ENCODE measurements around the gene METTL3.

METTL3 gene

DNA sequence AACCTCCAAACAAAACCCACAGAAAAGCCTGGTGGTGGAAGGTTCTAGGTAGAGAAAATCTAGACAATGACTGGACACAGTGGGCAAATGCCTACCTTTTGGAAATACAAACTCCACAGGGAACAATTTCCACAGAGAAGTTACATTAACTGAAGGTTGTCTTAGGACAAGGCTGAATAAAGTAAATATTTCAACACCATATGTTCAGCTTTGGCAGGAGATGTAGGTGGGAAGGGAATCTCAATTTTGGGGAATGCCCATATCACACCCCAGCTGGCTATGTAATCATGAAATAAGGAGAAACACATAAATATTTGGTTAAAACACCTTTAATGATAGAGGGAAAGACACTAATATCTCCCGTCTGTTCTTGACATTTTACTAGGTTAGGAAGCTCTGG is 9.6 kb upstream of the METTL3 start:
- H3K4me3 ChIP-seq, result no peak overlapping the region
- peaks cover 3% of the 10 kb centered on the region; the same call in 1 of the 2 replicates for H3K4me1 ChIP-seq
- DNase-seq (ENCODE audit: low spot score in 2 of 2), result no peak
- H3K27me3 ChIP-seq (ENCODE audit: low read depth), result no peaks in the 10 kb centered on the region
- H3K36me3 ChIP-seq (replicated peaks), result peaks cover 14% of the 10 kb centered on the region
- no peaks in the 10 kb centered on the region for H3K9me3 ChIP-seq
- in situ Hi-C loops (cut with MboI; ENCODE audit: low sequenced_read_pairs), result no loop called here

DNA sequence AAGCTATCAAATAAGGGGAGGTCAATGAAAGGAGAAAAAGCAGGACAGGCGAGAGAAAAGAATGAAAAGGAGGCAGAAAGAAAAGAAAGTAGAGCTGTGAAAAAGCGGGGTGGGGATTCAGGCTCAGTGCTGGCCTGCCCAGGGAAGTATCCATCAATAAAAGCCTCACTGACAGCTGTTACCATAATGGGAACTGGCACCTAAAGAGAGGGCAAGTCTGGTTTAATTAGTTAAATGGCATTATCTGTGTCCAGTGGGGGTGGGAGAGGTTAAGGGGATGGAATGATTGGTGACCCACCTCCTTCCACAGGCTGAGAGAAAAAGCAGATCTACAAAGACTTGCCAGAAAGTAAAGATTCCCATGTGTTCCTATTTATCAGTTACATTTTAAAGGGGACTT is 7.6 kb upstream of the METTL3 start:
- DNase-seq (ENCODE audit: low spot score in 2 of 2), result no peak
- H3K4me3 ChIP-seq, result no peak overlapping the region
- H3K27me3 ChIP-seq (ENCODE audit: low read depth), result no peaks in the 10 kb centered on the region
- peaks cover 2% of the 10 kb centered on the region; the same call in 1 of the 2 replicates for H3K4me1 ChIP-seq
- in situ Hi-C loops (cut with MboI; ENCODE audit: low sequenced_read_pairs), result no loop called here
- peaks cover 5% of the 10 kb centered on the region; the same call in 1 of the 2 replicates for H3K36me3 ChIP-seq (replicated peaks)
- H3K9me3 ChIP-seq, result no peaks in the 10 kb centered on the region

DNA sequence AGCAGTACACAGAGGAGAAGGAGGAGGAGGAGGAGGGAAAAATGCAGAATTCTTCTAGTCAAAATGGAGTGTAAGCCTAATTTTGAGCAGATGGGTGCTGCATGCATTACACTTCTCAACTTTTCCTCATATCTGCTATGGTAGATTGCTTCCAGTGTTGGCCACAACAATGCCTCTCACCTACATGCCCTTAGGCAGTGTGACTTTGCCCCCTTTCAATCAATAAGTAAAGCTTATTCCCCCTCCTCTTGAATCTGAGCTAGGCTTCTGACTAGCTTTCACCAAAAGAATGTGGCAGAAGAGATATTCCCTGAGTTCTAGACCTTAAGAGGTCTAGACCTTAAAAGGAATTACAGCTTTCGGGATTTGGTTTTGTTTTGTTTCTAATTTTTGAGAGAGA is 3.2 kb upstream of the METTL3 start:
- Histone ChIP-seq H3K36me3 (replicated peaks) (no peaks in the 10 kb centered on the region; the same call in 1 of the 2 replicates), H3K4me1 (peaks cover 18% of the 10 kb centered on the region), H3K9me3 (no peaks in the 10 kb centered on the region), H3K4me3 (no peak overlapping the region), H3K27me3 (ENCODE audit: low read depth) (no peaks in the 10 kb centered on the region)
- in situ Hi-C loops (cut with MboI; ENCODE audit: low sequenced_read_pairs), result loop anchor here (5.0 kb wide), 1 partner anchor 38 kb away; no protein-coding TSS in a partner anchor
- no peak for DNase-seq (ENCODE audit: low spot score in 2 of 2)

DNA sequence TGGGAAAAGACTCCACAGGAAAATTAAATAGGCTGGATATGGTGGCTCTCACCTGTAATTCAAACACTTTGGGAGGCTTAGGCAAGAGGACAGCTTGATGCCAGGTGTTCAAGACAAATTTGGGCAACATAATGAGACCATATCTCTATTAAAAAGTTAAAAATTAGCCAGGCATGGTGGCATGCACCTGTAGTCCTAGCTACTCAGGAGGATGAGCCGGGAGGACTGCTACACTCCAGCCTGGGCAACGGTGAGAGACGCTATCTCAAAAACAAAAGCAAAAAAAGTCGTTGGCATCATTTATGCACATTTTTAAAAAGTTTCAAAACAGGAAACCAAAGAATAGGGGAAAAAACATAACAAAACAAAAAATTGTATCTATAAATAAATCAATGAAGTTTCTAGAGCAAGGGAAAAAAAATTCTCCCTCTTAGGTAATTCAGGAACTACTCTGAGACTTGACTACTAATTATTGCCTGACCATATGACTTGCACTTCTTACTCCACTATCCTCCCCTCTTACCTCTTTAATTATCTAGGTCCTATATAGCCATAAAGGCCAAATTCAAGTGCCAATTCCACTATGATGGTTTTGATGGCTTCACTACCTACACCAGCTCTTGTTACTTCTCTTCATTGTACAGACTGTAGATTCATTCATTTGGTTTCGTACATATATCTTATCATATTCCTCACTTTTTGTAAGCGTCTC is 1.6 kb downstream of the METTL3 start:
- in situ Hi-C loops (cut with MboI; ENCODE audit: low sequenced_read_pairs), result loop anchor here (5.0 kb wide), 1 partner anchor 43 kb away; no protein-coding TSS in a partner anchor
- Histone ChIP-seq H3K27me3 (ENCODE audit: low read depth) (no peaks in the 10 kb centered on the region), H3K36me3 (replicated peaks) (peaks cover 16% of the 10 kb centered on the region), H3K9me3 (no peaks in the 10 kb centered on the region), H3K4me3 (peak overlapping the region; percentile 86), H3K4me1 (peaks cover 18% of the 10 kb centered on the region)
- DNase-seq (ENCODE audit: low spot score in 2 of 2), result no peak

DNA sequence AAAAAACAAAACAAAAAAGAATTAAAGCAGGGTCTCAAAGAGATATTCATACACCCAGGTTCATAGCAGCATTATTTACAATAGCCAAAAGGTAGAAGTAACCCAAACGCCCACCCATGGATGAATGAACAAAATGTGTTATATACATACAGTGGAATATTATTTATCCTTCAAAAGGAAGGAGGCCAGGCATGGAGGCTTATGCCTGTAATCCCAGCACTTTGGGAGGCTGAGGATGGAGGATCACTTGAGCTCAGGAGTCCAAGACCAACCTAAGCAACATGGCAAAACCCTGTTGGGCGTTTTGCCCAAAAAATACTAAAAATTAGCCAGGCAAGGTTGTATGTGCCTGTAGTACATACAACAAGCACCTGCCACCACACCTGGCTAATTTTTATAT is 4.6 kb downstream of the METTL3 start:
- Histone ChIP-seq H3K4me1 (peaks cover 10% of the 10 kb centered on the region), H3K27me3 (ENCODE audit: low read depth) (no peaks in the 10 kb centered on the region), H3K9me3 (no peaks in the 10 kb centered on the region), H3K36me3 (replicated peaks) (peaks cover 38% of the 10 kb centered on the region), H3K4me3 (no peak overlapping the region)
- in situ Hi-C loops (cut with MboI; ENCODE audit: low sequenced_read_pairs), result no loop called here
- no peak for DNase-seq (ENCODE audit: low spot score in 2 of 2)

DNA sequence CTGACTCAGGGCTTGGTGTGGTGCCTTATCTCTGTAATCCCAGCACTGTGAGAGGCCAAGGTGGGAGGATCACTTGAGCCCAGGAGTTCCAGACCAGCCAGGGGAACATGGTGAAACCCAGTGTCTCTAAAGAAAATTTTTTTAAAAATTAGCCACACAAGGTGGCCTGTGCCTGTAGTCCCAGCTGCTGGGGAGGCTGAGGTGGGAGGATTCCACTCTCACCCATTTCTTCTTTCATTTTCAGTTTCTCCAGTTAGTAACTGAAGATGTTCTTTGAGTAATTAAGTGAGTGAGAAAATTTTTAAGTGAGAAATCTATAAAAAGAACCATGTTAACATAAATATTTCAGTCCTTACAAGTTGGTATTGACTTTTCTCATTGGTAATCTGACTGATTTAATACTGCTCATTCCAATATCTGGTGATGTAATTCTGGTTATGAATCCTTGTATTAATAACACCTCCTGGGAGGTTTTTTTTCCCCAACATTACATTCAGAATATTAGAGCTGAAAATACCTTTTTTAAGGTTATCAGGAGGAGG is 6.1 kb downstream of the METTL3 start:
- in situ Hi-C loops (cut with MboI; ENCODE audit: low sequenced_read_pairs), result no loop called here

DNA sequence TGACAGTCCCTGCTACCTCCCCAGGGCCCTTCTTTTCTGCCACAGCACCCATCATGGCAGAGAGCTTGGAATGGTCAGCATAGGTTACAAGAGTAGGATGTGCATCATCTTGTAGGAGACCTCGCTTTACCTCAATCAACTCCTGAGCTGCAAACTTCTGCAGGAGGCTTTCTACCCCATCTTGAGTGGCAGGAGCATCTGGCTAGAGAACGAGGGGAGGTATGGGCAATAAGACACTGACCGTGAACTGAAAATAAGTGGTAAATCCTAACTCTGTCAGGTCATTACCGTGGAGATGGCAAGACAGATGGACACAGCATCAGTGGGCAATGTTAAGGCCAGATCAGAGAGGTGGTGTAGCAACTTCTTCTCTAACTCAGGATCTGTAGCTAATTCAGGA is 7.8 kb downstream of the METTL3 start:
- H3K4me3 ChIP-seq, result no peak overlapping the region
- no peak for DNase-seq (ENCODE audit: low spot score in 2 of 2)
- H3K27me3 ChIP-seq (ENCODE audit: low read depth), result no peaks in the 10 kb centered on the region
- in situ Hi-C loops (cut with MboI; ENCODE audit: low sequenced_read_pairs), result no loop called here
- H3K36me3 ChIP-seq (replicated peaks), result peaks cover 67% of the 10 kb centered on the region
- no peaks in the 10 kb centered on the region for H3K9me3 ChIP-seq
- H3K4me1 ChIP-seq, result peaks cover 5% of the 10 kb centered on the region; the same call in 1 of the 2 replicates

More for the DNA sequence above, 6.1 kb downstream of the METTL3 start:
- peaks cover 10% of the 10 kb centered on the region; the same call in 1 of the 2 replicates for H3K4me1 ChIP-seq
- peaks cover 53% of the 10 kb centered on the region for H3K36me3 ChIP-seq (replicated peaks)
- no peak for DNase-seq (ENCODE audit: low spot score in 2 of 2)
- no peak overlapping the region for H3K4me3 ChIP-seq
- no peaks in the 10 kb centered on the region for H3K27me3 ChIP-seq (ENCODE audit: low read depth)
- no peaks in the 10 kb centered on the region for H3K9me3 ChIP-seq

DNA sequence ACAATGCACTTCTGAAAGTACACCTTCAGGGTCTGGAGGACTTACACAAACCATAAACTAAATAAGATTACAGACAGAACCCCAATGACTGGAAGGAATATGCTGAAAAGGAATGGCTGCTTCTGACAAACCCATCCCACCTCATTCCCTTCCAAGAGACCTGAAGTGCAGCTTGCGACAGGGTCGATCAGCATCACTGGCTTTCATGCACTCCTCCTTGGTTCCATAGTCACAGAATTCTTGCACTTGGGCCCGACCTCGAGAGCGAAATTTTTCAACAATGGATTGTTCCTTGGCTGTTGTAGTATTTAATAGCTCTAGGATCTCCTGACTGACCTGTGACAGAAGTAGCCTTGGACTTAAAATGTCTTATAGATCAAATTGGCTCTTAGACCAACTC is 9.6 kb downstream of the METTL3 start:
- peaks cover 5% of the 10 kb centered on the region; the same call in 1 of the 2 replicates for H3K4me1 ChIP-seq
- H3K36me3 ChIP-seq (replicated peaks), result peaks cover 71% of the 10 kb centered on the region
- H3K4me3 ChIP-seq, result no peak overlapping the region
- in situ Hi-C loops (cut with MboI; ENCODE audit: low sequenced_read_pairs), result no loop called here
- H3K9me3 ChIP-seq, result no peaks in the 10 kb centered on the region
- no peak for DNase-seq (ENCODE audit: low spot score in 2 of 2)
- H3K27me3 ChIP-seq (ENCODE audit: low read depth), result no peaks in the 10 kb centered on the region

DNA sequence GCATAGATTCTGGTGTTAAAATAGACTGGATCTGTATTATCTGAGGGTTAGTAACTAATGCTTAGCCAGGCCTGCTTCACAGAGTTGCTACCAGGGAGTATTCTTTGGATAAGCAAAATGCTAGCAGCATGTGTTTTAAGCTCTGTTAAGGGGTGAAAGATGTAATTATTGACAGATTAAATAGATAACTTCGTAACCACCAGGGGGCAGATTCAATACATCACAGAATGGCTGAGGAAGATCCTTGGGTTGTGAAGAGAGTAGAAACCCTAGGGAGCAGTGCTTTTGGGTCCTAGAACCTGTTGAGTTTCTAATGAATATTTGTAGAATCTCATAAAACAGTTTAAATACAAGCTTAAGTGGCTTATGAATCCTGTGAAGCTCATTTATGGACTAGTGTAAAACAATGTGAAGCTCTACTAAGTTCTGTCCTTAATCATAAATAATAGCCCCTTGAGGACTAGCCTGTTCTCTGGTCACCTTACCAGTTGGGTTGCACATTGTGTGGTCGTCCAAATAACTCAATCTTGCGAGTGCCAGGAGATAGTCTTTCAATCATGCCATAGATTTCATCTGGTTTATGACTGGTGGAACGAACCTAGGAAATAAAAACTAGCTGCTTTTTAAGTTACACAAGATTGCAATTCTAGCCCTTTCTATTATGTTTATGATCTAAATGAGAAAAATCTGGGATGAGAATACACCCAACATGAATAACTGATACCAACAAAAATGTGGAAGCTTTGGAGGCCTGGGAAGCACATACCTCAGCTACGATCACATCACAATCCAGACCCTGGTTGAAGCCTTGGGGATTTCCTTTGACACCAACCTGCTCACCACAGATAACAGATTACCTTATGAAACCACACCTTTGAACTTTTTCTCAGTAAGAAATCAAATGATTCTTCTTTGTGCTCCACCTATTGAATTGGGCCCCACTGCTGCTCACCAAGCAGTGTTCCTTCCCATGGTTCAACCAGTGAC is 12.3 kb downstream of the METTL3 start:
- DNase-seq (ENCODE audit: low spot score in 2 of 2), result peak; percentile 58 to 81
- no peak overlapping the region for H3K4me3 ChIP-seq
- H3K36me3 ChIP-seq (replicated peaks), result peaks cover 89% of the 10 kb centered on the region
- H3K4me1 ChIP-seq, result no peaks in the 10 kb centered on the region; the same call in 1 of the 2 replicates
- H3K27me3 ChIP-seq (ENCODE audit: low read depth), result no peaks in the 10 kb centered on the region
- in situ Hi-C loops (cut with MboI; ENCODE audit: low sequenced_read_pairs), result no loop called here
- H3K9me3 ChIP-seq, result no peaks in the 10 kb centered on the region

DNA sequence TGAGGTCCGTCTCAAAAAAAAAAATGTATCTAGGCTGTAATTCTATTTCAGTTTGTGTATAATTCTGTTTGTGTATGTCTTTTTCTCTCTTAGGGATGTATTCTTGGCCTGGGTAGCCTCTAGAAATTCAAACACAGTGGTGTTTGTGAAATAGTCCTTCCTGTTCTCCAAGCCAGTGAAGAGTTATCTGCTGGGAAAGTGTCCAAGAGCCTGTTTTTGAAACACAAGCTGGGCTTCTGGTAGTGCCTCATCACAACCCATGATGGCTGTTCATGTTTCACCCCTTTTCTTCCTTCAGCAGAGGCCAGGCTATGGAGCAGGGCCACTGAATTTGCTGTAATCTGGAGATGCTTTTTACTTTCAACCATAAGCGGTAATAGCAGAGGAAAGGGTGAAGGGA is 14.7 kb downstream of the METTL3 start:
- no peaks in the 10 kb centered on the region for H3K4me1 ChIP-seq
- H3K9me3 ChIP-seq, result no peaks in the 10 kb centered on the region
- no peak overlapping the region for H3K4me3 ChIP-seq
- in situ Hi-C loops (cut with MboI; ENCODE audit: low sequenced_read_pairs), result no loop called here
- no peak for DNase-seq (ENCODE audit: low spot score in 2 of 2)
- H3K36me3 ChIP-seq (replicated peaks), result peaks cover 85% of the 10 kb centered on the region
- H3K27me3 ChIP-seq (ENCODE audit: low read depth), result no peaks in the 10 kb centered on the region

DNA sequence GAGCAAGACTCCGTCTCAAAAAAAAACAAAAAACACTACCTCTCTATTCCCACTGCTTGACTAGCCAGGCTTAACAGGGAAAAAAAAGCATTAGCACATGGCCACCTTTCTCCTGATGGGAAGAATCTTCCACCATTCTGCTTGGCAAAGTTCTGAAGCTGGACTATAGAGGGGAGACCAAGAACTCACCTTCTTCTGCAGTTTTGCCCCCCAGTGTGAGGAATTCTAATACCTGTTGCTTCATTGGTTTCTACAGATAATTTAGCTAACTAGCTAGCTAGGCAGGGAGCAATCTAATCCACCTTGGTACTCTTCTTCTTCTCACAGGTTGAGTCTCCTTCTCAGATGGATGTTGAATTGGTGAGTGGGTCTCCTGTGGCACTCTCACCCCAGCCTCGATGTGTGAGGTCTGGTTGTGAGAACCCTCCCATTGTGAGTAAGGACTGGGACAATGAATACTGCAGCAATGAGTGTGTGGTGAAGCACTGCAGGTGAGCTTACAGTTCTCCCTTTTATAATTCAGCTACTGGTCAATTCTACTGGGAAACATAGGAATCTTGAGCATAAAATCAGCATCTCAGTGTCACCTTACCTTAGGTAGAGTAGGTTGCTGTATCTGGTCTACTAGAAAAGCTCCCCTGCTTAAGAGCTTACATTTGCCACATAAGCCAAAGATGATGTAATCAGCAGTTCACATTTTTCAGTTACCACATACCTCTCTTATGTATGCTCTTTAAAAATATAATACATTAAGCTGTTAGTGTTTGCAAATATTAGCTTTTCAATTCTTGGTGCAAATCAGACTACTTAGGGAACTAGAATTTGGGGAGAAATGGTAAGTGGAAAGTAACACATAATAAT is 16.0 kb downstream of the METTL3 start:
- in situ Hi-C loops (cut with MboI; ENCODE audit: low sequenced_read_pairs), result no loop called here
- H3K9me3 ChIP-seq, result no peaks in the 10 kb centered on the region
- DNase-seq (ENCODE audit: low spot score in 2 of 2), result no peak
- H3K4me3 ChIP-seq, result no peak overlapping the region
- H3K27me3 ChIP-seq (ENCODE audit: low read depth), result no peaks in the 10 kb centered on the region
- peaks cover 82% of the 10 kb centered on the region for H3K36me3 ChIP-seq (replicated peaks)
- no peaks in the 10 kb centered on the region for H3K4me1 ChIP-seq

DNA sequence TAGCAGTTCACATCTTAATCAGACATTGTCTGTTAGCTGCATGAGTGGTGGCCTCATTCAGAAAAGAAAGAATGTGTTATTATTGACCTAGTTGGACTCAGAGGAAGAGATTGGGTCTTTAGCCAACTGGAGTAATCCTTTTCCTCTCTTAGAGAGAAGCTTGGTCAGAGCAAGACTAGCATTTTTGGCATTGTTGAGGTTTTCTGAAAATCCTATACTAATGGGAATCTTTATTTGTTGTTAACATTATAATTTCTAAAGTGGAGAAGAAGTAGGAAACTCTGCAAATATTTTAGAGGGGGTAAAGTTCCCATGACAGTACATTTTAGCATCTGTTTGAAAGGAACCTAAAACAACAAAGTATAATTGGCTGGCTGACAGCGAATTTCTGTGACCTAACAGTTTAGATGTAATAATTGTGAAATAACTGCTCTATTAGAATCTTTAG is 24.5 kb downstream of the METTL3 start:
- Histone ChIP-seq H3K9me3 (no peaks in the 10 kb centered on the region), H3K4me1 (no peaks in the 10 kb centered on the region), H3K4me3 (no peak overlapping the region), H3K27me3 (ENCODE audit: low read depth) (no peaks in the 10 kb centered on the region), H3K36me3 (replicated peaks) (peaks cover 53% of the 10 kb centered on the region)
- no peak for DNase-seq (ENCODE audit: low spot score in 2 of 2)
- in situ Hi-C loops (cut with MboI; ENCODE audit: low sequenced_read_pairs), result no loop called here

Measured in HAP-1 (cell line).